ENCODE measurements around the gene GMEB2.

DNA sequence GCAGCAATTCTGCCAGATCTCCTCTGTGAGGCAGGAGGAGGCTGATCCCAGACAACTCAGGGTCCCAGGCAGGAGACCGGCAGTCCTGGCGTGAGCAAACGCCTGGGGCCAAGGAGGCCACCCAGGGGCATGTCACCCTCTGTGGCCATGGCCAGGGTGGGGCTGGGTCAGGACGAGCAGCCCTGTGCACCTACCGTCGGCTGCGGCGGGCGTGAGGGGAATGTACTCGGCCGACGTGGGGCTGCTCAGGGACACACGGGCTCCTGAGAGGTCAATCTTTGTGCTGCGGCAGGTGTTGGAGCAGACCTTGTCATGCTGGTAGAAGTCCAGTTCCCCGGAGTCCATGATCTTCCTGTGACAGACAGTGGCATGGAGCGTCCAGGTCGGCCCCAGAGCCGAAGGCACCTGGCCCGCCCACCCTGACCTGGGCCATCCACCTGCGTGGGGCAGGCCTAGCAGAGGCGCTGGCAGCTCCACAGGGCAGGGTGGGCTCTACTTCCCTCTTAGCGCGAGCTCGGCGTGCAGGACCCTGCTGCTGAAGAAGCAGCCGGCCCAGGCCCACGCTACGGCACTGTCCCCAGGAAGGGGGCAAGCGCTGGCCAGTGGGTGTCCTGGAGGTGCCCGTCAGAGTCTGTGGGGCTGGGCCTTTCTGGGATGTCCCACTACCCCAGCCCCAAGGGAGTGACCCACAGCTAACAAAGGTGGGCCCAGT is 31.3 kb downstream of the GMEB2 start:
- no peak for TF ChIP-seq POLR2AphosphoS5 (IDR thresholded peaks at IDR 0.05)
- no peak for TF ChIP-seq POLR2A (IDR thresholded peaks at IDR 0.05)
